NT2/D1 (cell line): ENCODE data around the gene KCNQ1.

ENCODE experiments used
- SUZ12 ChIP-seq: IDR thresholded peaks from 2 replicates; pipeline ENCODE4 v1.6.1; 2011; ENCODE audit not compliant: insufficient read length, insufficient read depth; ENCODE audit errors: extremely low read depth
- ZNF274 ChIP-seq: IDR thresholded peaks from 2 replicates; pipeline ENCODE4 v1.6.1; 2011; ENCODE audit warnings: mild to moderate bottlenecking, low read depth, low read length

DNA sequence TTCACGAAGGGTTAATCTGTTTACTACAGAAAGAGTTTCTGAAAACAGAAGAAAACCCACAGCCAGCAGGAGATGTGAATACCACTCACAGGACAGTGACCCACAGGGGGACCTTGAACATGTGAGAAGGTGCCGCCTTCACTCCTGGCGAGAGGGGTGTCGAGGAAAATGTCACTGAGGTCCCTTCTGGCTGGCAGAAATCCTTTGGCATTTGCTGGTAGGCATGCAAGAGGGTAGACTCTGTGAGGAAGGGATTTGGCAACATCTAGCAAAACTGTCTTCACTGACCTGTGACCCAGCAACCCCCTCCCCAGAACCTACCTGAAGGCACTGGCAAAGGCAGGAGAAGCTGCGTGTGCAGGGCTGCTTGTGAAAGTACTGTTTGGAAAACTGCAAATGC lies 8.6 kb downstream of the KCNQ1 start:
- TF ChIP-seq ZNF274 (no peak), SUZ12 (no peak)
